Effector CD8-positive, alpha-beta T cell (primary cell): ENCODE results near the gene TRIP10.

Experiments
- DNase-seq: peaks from one replicate; lab custom pipeline; 2025; lab: John Stamatoyannopoulos, UW

The TRIP10 gene

GRCh38 chr19:6711605-6712004 is 27.9 kb upstream of the TRIP10 start:
- DNase-seq = no peak

DNA sequence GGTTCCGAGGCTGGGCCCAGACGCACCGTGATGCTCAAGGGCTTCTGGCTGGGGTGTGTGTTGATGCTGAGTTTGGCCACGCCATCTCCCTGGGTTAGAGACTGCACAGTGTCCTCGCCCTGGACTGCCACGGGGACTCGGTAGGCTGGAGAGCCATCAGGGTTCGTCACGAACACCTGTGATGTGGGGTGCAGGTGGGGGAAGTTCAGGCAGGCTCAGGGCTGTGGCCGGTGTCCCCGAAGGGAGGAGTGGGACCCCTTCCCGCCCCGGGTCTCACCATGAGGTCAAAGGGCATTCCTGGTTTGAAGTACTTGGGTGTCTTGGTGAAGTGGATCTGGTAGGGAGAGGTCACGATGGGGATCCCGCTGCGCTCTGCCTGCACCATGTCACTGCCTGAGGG is 27.2 kb upstream of the TRIP10 start:
- no peak for DNase-seq

GRCh38 chr19:6712692-6713670 is 26.5 kb upstream of the TRIP10 start:
- no peak for DNase-seq

DNA sequence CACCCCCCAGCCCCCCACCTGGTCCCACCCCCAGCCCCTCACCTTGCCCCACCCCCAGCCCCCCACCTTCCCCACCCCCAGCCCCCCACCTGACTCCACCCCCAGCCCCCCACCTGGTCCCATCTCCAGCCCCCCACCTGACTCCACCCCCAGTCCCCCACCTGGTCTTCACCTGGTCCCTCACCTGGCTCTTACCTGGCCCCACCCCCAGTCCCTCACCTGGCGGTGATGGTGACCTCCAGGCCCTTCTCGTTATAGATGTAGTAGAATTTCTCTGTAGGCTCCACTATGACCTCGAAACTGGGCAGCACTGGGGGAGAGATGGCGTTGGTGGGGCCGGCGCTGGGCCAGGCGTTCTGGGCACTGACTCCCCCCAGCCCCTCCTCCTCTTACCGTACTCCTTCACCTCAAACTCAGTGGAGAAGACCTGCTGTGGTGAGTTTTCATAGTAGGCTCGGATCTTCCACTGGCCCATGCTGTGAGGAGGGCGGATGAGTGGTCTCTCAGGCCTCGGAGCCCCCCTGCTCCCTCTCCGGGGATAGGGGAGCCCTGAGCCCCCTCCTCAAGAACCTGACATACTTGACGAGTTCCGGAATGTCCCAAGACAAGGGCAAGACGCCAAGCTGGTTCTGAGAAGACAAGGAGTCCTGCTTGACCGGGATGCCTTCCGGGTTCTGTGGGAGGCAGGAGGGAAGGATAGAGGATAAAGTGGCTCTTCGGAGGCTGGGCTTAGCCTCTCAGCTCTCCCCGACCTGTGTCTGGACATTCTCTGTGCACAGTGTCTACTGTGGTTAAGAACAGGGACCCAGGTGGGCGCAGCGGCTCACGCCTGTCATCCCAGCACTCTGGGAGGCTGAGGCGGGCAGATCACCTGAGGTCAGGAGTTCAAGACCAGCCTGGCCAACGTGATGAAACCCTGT is 25.4 kb upstream of the TRIP10 start:
- DNase-seq = no peak

- no peak for DNase-seq
Observed at GRCh38 chr19:6714749-6715555, 24.5 kb upstream of the TRIP10 start.

GRCh38 chr19:6716610-6716970 is 22.9 kb upstream of the TRIP10 start:
- DNase-seq = no peak

GRCh38 chr19:6717036-6717435 is 22.4 kb upstream of the TRIP10 start:
- DNase-seq = no peak

- DNase-seq = no peak
Observed at GRCh38 chr19:6717441-6717971, 22.0 kb upstream of the TRIP10 start.

DNA sequence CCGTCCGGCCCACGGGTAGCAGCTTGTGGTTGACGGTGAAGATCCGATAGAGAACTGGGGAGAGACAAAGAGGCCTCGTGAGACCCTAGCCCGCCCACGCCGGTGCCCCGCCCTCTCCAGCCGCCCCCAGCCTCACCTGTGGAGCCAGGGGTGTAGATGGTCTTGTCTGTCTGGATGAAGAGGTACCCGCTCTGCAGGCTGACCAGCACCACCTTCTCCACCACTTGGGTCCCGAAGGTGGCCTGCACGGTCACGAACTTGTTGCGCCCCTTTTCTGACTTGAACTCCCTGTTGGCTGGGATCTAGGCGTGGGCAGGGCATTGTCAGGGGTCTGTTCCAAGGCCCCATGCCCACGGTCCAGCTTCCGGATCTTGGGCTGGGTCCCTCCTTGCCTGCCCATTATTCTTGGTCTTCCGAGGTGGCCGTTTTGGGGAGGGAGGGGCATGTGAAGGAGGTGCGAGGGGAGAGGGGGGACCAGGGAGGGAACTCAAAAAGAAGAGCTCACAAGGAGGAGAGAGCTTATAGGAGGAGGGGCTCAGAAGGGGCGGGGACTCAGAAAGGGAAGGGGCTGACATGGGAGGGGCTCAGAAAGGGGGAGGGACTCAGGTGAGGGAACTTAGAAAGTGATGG is 21.3 kb upstream of the TRIP10 start:
- DNase-seq = no peak

- peak; percentile 26 for DNase-seq
Observed at GRCh38 chr19:6718741-6719539, 20.5 kb upstream of the TRIP10 start.

DNA sequence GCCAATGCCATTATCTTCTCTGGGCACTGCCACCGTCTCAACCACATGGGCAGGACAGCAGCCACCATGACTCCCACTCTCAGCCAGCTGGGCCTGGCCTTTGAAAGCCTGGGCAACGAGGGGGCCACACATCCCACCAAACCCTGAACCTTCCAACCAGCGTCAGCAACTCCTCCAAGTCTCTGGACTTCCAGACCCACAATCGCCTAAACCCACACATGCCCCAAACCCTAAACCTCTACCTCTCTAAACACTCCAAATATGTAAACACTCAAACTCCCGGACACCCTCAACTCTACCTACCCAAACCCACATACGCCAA is 20.0 kb upstream of the TRIP10 start:
- DNase-seq = no peak

GRCh38 chr19:6719992-6720368 is 19.5 kb upstream of the TRIP10 start:
- DNase-seq = no peak

DNA sequence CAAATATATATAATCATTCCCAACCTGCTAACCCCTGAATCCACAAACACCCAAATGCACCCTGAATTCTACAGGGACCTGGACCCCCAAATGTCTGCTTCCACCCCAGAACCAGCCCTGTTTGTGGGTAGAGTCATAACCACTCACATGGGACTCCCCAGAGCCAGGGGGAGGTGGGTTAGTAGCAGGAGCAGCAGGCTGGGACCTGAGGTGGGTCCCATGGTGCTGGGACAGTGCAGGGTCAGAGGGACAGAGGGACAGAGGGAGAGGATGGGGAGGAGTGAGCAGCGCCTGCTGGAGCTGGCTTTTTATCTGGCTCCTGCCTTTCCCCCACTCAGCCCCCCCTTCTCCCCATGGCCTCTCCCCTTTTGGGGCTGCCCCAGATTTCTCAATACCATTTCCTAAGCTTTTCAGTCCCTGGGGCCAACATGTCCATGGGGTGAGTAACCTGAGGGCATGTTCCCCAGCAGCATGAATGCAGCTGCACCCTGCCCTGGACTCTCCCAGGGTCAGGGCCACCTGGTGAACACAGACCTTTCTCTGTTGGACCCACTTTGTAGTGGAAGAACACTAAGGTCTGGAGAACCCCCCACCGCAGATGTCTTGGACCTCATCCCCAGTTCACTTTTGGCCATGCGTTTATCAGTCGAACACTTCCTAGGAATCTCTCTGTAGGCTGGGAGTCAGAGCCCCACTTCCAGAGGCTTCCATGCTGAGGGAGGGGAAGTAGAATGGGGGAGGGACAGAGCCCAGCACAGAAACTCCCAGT is 18.9 kb upstream of the TRIP10 start, which contains the start of gene C3:
Gene C3, minus strand, starts transcription at position 282 of the 769 bp plus-strand sequence. Its CDS starts 61 bp downstream, at position 221.
- no peak for DNase-seq

DNA sequence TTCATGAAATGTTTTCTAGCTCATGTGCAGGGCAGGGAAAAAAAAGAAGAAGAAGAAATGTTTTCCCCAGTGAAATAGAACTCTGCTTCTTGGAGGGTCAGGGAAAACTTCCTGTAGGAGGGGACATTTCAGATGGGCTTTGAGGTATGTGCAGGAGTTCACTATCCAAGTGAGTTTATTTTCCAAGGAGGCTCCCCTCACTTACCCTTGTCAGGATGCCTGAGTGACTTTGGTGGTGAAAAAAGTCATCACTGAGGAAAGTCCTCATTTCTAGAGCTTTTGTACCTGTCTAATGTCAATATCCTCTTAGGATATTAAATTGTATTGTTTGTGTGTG is 18.4 kb upstream of the TRIP10 start:
- DNase-seq = no peak

GRCh38 chr19:6721773-6722172 is 17.7 kb upstream of the TRIP10 start:
- DNase-seq = no peak

DNA sequence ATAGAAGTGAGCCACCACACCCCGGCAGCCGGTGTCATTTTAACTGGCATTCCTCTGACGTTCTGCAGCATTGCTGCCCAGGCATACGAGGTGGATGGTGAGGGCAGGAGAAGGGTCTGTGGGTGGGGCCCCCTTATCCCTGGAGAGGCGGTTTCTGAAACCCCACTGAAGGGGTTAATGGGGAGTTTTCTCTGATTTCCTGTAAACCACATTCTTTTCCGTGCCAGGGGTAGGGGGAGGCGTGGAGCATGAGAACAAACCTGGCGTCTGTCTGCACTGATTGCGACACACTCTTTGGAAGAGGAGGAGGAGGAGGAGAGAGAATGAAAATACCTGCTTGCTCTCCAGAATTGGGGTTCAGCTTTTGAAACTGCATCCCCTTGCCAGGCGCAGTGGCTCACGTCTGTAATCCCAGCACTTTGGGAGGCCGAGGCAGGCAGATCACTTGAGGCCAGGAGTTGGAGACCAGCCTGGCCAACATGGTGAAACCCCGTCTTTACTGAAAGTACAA is 16.3 kb upstream of the TRIP10 start:
- no peak for DNase-seq

DNA sequence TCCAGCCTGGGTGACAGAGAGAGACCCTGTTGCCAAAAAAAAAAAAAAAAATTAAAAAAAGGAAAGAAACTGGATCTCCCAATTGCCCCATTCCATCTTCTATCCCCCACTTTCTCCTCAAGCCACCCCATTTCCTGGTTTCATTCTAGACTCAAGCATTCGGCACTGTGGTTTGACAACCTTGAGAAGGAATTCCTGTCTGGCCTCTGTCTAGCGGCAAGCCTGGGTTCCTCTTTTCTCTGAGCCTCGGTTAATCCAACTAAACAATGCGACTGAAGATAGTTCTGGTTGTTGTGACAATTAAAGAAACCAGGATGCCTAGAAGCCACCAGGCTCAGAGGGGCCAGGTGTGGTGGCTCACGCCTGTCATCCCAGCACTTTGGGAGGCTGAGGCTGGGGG is 15.7 kb upstream of the TRIP10 start:
- no peak for DNase-seq

DNA sequence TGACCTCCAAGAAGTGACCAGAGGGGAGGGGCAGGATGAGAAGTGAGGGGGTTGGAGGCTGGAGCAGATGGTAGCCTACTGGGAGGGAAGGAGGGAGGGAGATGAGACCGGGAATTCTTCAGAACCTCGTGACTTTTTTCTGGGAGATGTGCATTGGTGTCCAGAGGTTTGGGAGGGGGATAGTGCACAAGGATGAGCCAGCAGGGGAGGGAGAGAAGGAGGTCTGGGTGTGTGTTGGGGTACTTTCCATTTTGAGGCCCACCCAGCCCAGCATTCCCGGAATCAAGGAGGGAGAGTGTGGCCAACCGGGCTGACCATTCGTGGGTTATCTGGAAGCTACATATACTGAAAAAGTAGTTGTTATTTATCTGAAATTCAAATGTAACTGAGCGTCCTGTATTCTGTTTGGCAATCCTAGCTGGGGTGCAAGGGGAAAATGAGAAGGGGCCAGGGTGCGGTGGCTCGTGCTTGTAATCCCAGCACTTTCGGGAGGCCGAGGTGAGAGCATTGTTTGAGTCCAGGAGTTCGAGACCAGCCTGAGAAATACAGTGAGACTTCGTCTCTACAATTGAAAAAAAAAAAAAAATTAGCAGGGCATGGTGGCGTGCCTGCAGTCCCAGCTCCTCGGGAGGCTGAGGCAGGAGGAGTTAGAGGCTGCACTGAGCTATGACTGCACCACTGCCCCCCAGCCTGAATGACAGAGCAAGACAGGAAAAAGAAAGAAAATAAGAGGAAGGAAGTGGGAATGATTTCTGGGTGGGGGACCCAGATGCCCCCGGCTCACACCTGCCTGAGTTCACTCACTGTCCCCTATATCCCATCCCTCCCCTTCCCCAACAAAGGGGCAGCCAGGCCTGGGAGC is 14.6 kb upstream of the TRIP10 start:
- DNase-seq = no peak
